ENCODE measurements around the gene GPR25.
A peak's percentile ranks its signal among the peaks of the same experiment; 100 is the strongest.
"Not testable (repeated sequence)": the region's sequence is repeated elsewhere in the genome, so short reads cannot be mapped to it uniquely, and the experiment has no call there.

Gene GPR25

GRCh38 chr1:200907611-200908097 is 34.9 kb downstream of the GPR25 start:
- no peak for TF ChIP-seq CTCF (IDR thresholded peaks at IDR 0.05; ENCODE audit: borderline replicate concordance, control extremely low read depth, extremely low read depth, insufficient read depth, missing control alignments)
- DNase-seq (ENCODE audit: low spot score): peak; percentile 75
- in situ Hi-C loops (cut with MboI; ENCODE audit: low sequenced_read_pairs, unreplicated experiment): no loop called here

GRCh38 chr1:200908191-200908868 is 35.5 kb downstream of the GPR25 start:
- DNase-seq (ENCODE audit: low spot score): no peak
- in situ Hi-C loops (cut with MboI; ENCODE audit: low sequenced_read_pairs, unreplicated experiment): no loop called here
- TF ChIP-seq CTCF (IDR thresholded peaks at IDR 0.05; ENCODE audit: borderline replicate concordance, control extremely low read depth, extremely low read depth, insufficient read depth, missing control alignments): no peak

GRCh38 chr1:200909071-200909470 is 36.3 kb downstream of the GPR25 start:
- in situ Hi-C loops (cut with MboI; ENCODE audit: low sequenced_read_pairs, unreplicated experiment): no loop called here
- peak; percentile 26 for DNase-seq (ENCODE audit: low spot score)

GRCh38 chr1:200909757-200910239 is 37.0 kb downstream of the GPR25 start:
- peak; percentile 33 for DNase-seq (ENCODE audit: low spot score)
- no peak for TF ChIP-seq CTCF (IDR thresholded peaks at IDR 0.05; ENCODE audit: borderline replicate concordance, control extremely low read depth, extremely low read depth, insufficient read depth, missing control alignments)
- in situ Hi-C loops (cut with MboI; ENCODE audit: low sequenced_read_pairs, unreplicated experiment): no loop called here

More at GRCh38 chr1:200909071-200909470, 36.3 kb downstream of the GPR25 start:
- no peak for TF ChIP-seq CTCF (IDR thresholded peaks at IDR 0.05; ENCODE audit: borderline replicate concordance, control extremely low read depth, extremely low read depth, insufficient read depth, missing control alignments)

GRCh38 chr1:200911361-200911760 is 38.6 kb downstream of the GPR25 start:
- in situ Hi-C loops (cut with MboI; ENCODE audit: low sequenced_read_pairs, unreplicated experiment): no loop called here
- TF ChIP-seq CTCF (IDR thresholded peaks at IDR 0.05; ENCODE audit: borderline replicate concordance, control extremely low read depth, extremely low read depth, insufficient read depth, missing control alignments): no peak

GRCh38 chr1:200911936-200912335 is 39.2 kb downstream of the GPR25 start:
- in situ Hi-C loops (cut with MboI; ENCODE audit: low sequenced_read_pairs, unreplicated experiment); DNase-seq (ENCODE audit: low spot score): not testable (repeated sequence)

More at GRCh38 chr1:200911361-200911760, 38.6 kb downstream of the GPR25 start:
- DNase-seq (ENCODE audit: low spot score): no peak

- DNase-seq (ENCODE audit: low spot score): no peak
- in situ Hi-C loops (cut with MboI; ENCODE audit: low sequenced_read_pairs, unreplicated experiment): no loop called here
- no peak for TF ChIP-seq CTCF (IDR thresholded peaks at IDR 0.05; ENCODE audit: borderline replicate concordance, control extremely low read depth, extremely low read depth, insufficient read depth, missing control alignments)
These were observed 40.1 kb downstream of the GPR25 start for GRCh38 chr1:200912737-200913407.

All from GM13976 (cell line).